ENCODE measurements around the gene RNASEH1. TPM values are rescaled to one million over a fixed set of nuclear protein-coding genes. Genes with fewer than 3 reads are reported as not detected.
A peak's percentile ranks its signal among the peaks of the same experiment; 100 is the strongest.

Gene RNASEH1
- total and polyA plus RNA-seq, 2 of the 8 experiments (the other 6 are each of a cell fraction or from before 2014, with no cell fraction given) = 11.7 to 42.7 TPM

DNA sequence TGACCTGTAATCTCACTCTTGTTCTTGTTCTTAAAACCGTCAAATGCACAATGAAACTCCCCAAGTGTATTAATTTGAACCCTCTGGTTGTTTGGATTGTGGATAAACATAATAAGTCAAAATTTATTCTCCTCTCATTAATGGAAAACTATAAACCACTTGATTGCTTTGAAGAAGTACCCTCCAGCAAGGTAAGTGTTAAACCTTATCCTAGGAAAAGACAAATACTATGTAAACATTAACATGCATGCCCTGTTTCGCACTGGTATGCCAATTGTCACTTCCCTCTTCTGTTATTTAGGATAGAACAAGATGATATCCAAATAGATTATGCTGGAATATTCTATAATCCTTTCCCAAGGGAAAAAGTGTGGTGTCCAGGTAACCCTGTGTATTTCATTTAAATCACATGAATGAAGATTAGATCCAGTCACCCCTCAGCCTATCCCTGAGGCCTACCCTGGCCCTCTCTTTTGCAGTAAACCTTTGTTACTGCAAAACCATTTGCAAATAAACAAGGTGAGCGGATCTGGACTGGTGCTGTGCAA, 40.1 kb downstream of the RNASEH1 start:
- Histone ChIP-seq H3K27me3 (replicated peaks in 1 of 4; ENCODE audit: control insufficient read depth in 3 of 4, extremely low read depth in 1 of 4, insufficient read depth in 3 of 4, low read length in 3 of 4) (no peaks in the 10 kb centered on the region), H4K20me1 (replicated peaks in 1 of 2; ENCODE audit: control insufficient read depth in 1 of 2, insufficient read depth in 2 of 2, low read length in 2 of 2) (no peaks in the 10 kb centered on the region), H3K9me3 (ENCODE audit: insufficient read depth in 2 of 2, low read depth in 1 of 2, low read length in 1 of 2) (no peaks in the 10 kb centered on the region), H2BK5ac (ENCODE audit: low read depth, low read length) (peak overlapping the region; percentile 87), H3K79me1 (ENCODE audit: low read depth, low read length) (no peaks in the 10 kb centered on the region; the same call in 1 of the 2 replicates), H2BK12ac (ENCODE audit: low read depth, low read length) (no peak overlapping the region), H3K79me2 (ENCODE audit: control insufficient read depth in 1 of 2, insufficient read depth in 2 of 2, low read length in 2 of 2) (peaks cover 0 to 11% of the 10 kb centered on the region in 2 experiments; a peak in 1 of 4 replicates), H3K9ac (replicated peaks in 1 of 4; ENCODE audit: extremely low read depth in 1 of 4, low read depth in 3 of 4, low read length in 3 of 4) (peak overlapping the region in 3 of 4 experiments; percentile 51 to 84 (median 58); a peak in 6 of 7 replicates), H3K4ac (replicated peaks; ENCODE audit: insufficient read length, low read depth, low read length) (no peak overlapping the region), H4K8ac (ENCODE audit: extremely low read depth, insufficient read depth, low read length) (no peak overlapping the region), H4K5ac (ENCODE audit: insufficient read length, low read depth, low read length) (peak overlapping the region; percentile 8), H2BK15ac (ENCODE audit: low read length) (no peak overlapping the region), H3K14ac (ENCODE audit: insufficient read length) (no peak overlapping the region), H3K4me1 (replicated peaks in 1 of 4; ENCODE audit: control insufficient read depth in 3 of 4, insufficient read depth in 4 of 4, low read length in 3 of 4) (peaks cover 0 to 3% (median 1%) of the 10 kb centered on the region in 4 experiments; a peak in 3 of 7 replicates), H2AK5ac (ENCODE audit: low read depth, low read length) (no peak overlapping the region), H2BK20ac (ENCODE audit: low read length) (no peak overlapping the region), H4K91ac (replicated peaks; ENCODE audit: insufficient read length, low read length) (no peak overlapping the region), H2BK120ac (replicated peaks; ENCODE audit: low read depth, low read length) (no peak overlapping the region), H2AFZ (ENCODE audit: low read length) (no peak overlapping the region), H3K4me3 (ENCODE audit: extremely low read depth in 1 of 4, insufficient read depth in 2 of 4, low read depth in 3 of 4, low read length in 4 of 4) (peak overlapping the region; percentile 54 to 78 (median 70)), H3K18ac (ENCODE audit: extremely low read depth, low read length) (peak overlapping the region; percentile 90; the same call in 1 of the 2 replicates), H3K27ac (ENCODE audit: low read depth, low read length) (0 out of 2 replicates have a peak overlapping the region, but pooled peaks have one; percentile 20), H3K56ac (replicated peaks; ENCODE audit: insufficient read length, low read depth, low read length) (peak overlapping the region; percentile 83), H3K36me3 (ENCODE audit: control insufficient read depth in 2 of 4, insufficient read depth in 4 of 4, low read length in 3 of 4) (peaks cover 0 to 4% (median 0%) of the 10 kb centered on the region in 4 experiments; a peak in 3 of 8 replicates), H3K23me2 (ENCODE audit: low read depth, low read length) (peaks cover 9% of the 10 kb centered on the region), H3K4me2 (ENCODE audit: insufficient read depth in 1 of 2, low read depth in 2 of 2, low read length in 2 of 2) (peak overlapping the region; percentile 63 to 82), H3K23ac (ENCODE audit: insufficient read length) (no peak overlapping the region)
- no peak for TF ChIP-seq TCF12 (IDR thresholded peaks at IDR 0.05; ENCODE audit: low read depth, low read length)
- no peak for TF ChIP-seq CEBPB (IDR thresholded peaks at IDR 0.05; ENCODE audit: low read depth, low read length)
- no peak for TF ChIP-seq NRF1 (IDR thresholded peaks at IDR 0.05; ENCODE audit: low read depth, low read length)
- no peak for TF ChIP-seq CHD1 (IDR thresholded peaks at IDR 0.05; ENCODE audit: low read depth, low read length)
- TF ChIP-seq KDM5A (IDR thresholded peaks at IDR 0.05; ENCODE audit: low read length) = no peak
- no peak for TF ChIP-seq KDM4A (IDR thresholded peaks at IDR 0.05; ENCODE audit: low read depth, low read length, severe bottlenecking)
- POLR2A ChIA-PET (ENCODE audit: partially characterized antibody) = interaction anchor here (0.9 to 3.2 kb wide), 8 partner anchors 10 to 141 kb away, joined by 3 to 17 read pairs (median 4); partner anchors contain the start of gene RNASEH1
- FAIRE-seq = no peak
- DNase-seq (ENCODE audit: low read depth in 1 of 2, low spot score in 2 of 2) = no peak
- WGBS, 2 experiments (ENCODE audit: extremely low coverage in 1 of 2, insufficient coverage in 1 of 2, insufficient read length in 1 of 2, insufficient replicate concordance in 2 of 2, low coverage in 1 of 2, low lambda C conversion rate in 2 of 2, missing lambda C conversion rate in 1 of 2) = 31% methylated on average over 3 of the region's 3 CpGs; no CpG with 5 or more reads in 1 of the 2 experiments
- CTCF ChIA-PET (ENCODE audit: partially characterized antibody) = no interaction called here

All from H1 (cell line).